ENCODE results near the gene EPRS1. TPM values are rescaled to one million over a fixed set of nuclear protein-coding genes. Genes with fewer than 3 reads are reported as not detected.

The EPRS1 gene
- total and polyA plus RNA-seq, 9 of the 15 experiments (the other 6 are each of a cell fraction or from before 2014, with no cell fraction given) = 129 to 291 (median 248) TPM

DNA sequence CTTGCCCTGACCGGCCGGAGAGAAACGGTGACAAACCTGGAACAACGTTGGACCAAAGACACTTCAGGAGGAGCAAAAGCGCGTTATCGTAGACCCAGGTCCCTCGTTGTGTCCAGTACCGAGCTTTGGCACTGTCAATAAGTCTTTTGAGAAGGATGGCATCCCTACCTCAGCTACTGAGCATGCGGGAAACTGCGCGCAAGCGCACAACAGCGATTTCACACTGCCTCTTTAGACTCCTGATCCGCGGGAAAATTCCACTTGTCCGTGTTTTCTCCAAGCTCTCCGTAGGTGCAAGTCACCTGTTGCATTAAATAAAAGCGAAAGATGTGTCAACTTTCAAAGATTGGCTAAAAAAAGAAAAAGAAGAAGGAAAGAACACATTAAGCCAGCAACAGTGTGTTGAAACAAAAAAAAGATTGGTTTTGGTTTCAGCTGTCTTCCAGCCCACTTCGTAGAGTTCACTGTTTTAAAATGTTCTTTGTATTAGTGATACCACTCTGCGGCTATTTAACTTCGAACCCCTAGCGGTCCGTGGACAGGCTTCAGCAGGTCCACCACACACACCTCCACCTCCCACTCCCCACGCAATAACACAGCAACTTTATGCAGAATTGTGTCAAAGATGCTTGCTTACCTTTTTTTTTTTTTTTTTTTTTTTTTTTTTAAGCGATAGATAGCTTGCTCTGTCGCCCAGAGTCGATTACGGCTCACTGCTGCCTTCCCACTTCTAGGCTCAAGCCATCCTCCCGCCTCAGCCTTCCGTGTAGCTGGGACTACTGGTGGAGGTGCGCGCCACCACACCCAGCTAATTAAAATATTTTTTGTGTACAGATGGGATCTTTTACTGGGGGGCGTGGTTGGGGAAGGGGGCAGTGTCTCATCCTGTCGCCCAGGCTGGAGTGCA, 43.6 kb upstream of the EPRS1 start, which contains the start of gene BPNT1 (continued):
- TF ChIP-seq, protein P1, sequence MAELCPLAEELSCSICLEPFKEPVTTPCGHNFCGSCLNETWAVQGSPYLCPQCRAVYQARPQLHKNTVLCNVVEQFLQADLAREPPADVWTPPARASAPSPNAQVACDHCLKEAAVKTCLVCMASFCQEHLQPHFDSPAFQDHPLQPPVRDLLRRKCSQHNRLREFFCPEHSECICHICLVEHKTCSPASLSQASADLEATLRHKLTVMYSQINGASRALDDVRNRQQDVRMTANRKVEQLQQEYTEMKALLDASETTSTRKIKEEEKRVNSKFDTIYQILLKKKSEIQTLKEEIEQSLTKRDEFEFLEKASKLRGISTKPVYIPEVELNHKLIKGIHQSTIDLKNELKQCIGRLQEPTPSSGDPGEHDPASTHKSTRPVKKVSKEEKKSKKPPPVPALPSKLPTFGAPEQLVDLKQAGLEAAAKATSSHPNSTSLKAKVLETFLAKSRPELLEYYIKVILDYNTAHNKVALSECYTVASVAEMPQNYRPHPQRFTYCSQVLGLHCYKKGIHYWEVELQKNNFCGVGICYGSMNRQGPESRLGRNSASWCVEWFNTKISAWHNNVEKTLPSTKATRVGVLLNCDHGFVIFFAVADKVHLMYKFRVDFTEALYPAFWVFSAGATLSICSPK (IDR thresholded peaks at IDR 0.05; ENCODE audit: borderline replicate concordance) = 0 out of 2 replicates have a peak, but pooled peaks have one; percentile 46
- TF ChIP-seq, protein P2, sequence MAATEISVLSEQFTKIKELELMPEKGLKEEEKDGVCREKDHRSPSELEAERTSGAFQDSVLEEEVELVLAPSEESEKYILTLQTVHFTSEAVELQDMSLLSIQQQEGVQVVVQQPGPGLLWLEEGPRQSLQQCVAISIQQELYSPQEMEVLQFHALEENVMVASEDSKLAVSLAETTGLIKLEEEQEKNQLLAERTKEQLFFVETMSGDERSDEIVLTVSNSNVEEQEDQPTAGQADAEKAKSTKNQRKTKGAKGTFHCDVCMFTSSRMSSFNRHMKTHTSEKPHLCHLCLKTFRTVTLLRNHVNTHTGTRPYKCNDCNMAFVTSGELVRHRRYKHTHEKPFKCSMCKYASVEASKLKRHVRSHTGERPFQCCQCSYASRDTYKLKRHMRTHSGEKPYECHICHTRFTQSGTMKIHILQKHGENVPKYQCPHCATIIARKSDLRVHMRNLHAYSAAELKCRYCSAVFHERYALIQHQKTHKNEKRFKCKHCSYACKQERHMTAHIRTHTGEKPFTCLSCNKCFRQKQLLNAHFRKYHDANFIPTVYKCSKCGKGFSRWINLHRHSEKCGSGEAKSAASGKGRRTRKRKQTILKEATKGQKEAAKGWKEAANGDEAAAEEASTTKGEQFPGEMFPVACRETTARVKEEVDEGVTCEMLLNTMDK (IDR thresholded peaks at IDR 0.05; ENCODE audit: borderline replicate concordance, insufficient read depth, low read depth, low read length, poor library complexity, severe bottlenecking) = peak; percentile 69
- 0 out of 2 replicates have a peak, but pooled peaks have one; percentile 53 for TF ChIP-seq LCOR (CRISPR knock-in tag; IDR thresholded peaks at IDR 0.05)
- TF ChIP-seq ERF (CRISPR knock-in tag; IDR thresholded peaks at IDR 0.05) = no peak
- TF ChIP-seq, protein P3, sequence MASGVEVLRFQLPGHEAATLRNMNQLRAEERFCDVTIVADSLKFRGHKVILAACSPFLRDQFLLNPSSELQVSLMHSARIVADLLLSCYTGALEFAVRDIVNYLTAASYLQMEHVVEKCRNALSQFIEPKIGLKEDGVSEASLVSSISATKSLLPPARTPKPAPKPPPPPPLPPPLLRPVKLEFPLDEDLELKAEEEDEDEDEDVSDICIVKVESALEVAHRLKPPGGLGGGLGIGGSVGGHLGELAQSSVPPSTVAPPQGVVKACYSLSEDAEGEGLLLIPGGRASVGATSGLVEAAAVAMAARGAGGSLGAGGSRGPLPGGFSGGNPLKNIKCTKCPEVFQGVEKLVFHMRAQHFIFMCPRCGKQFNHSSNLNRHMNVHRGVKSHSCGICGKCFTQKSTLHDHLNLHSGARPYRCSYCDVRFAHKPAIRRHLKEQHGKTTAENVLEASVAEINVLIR (CRISPR knock-in tag; IDR thresholded peaks at IDR 0.05) = no peak; the same call in 1 of the 2 replicates
- TF ChIP-seq ZNF830 (CRISPR knock-in tag; IDR thresholded peaks at IDR 0.05) = no peak
- no peak for TF ChIP-seq ZNF431 (CRISPR knock-in tag; IDR thresholded peaks at IDR 0.05)
- TF ChIP-seq ETS2 (tag; IDR thresholded peaks at IDR 0.05; ENCODE audit: borderline replicate concordance, poor library complexity, severe bottlenecking) = no peak
- no peak for TF ChIP-seq MBD2 (IDR thresholded peaks at IDR 0.05; ENCODE audit: borderline replicate concordance, low read depth)
- TF ChIP-seq EWSR1 (IDR thresholded peaks at IDR 0.05; ENCODE audit: borderline replicate concordance, low read depth, partially characterized antibody) = no peak
- TF ChIP-seq, protein P4, sequence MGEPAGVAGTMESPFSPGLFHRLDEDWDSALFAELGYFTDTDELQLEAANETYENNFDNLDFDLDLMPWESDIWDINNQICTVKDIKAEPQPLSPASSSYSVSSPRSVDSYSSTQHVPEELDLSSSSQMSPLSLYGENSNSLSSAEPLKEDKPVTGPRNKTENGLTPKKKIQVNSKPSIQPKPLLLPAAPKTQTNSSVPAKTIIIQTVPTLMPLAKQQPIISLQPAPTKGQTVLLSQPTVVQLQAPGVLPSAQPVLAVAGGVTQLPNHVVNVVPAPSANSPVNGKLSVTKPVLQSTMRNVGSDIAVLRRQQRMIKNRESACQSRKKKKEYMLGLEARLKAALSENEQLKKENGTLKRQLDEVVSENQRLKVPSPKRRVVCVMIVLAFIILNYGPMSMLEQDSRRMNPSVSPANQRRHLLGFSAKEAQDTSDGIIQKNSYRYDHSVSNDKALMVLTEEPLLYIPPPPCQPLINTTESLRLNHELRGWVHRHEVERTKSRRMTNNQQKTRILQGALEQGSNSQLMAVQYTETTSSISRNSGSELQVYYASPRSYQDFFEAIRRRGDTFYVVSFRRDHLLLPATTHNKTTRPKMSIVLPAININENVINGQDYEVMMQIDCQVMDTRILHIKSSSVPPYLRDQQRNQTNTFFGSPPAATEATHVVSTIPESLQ (CRISPR knock-in tag; IDR thresholded peaks at IDR 0.05) = no peak
- peak; percentile 71 for TF ChIP-seq TAF1 (IDR thresholded peaks at IDR 0.05; ENCODE audit: control insufficient read depth, extremely low read depth, insufficient read depth, low read length, severe bottlenecking)
- no peak for TF ChIP-seq ZNF121 (CRISPR knock-in tag; conservative IDR thresholded peaks at IDR 0.05)
- peak; percentile 51 for TF ChIP-seq HCFC1 (IDR thresholded peaks at IDR 0.05; ENCODE audit: low read depth, low read length)
- TF ChIP-seq RNF2 (IDR thresholded peaks at IDR 0.05) = no peak
- TF ChIP-seq RCOR1 (IDR thresholded peaks at IDR 0.05; ENCODE audit: borderline replicate concordance in 1 of 2, low read depth in 2 of 2, low read length in 2 of 2) = peak; percentile 3 to 52; a peak in 2 of 4 replicates
- TF ChIP-seq MTA3 (IDR thresholded peaks at IDR 0.05; ENCODE audit: borderline replicate concordance) = peak; percentile 46; the same call in 1 of the 2 replicates
- no peak for TF ChIP-seq NR2C1 (IDR thresholded peaks at IDR 0.05)
- peak; percentile 14; the same call in 1 of the 2 replicates for TF ChIP-seq NR2C1 (tag; IDR thresholded peaks at IDR 0.05)
- TF ChIP-seq ZNF707 (CRISPR knock-in tag; conservative IDR thresholded peaks at IDR 0.05) = 0 out of 2 replicates have a peak, but pooled peaks have one; percentile 14
